Thyroid gland (tissue), 4 donors: ENCODE results near the gene KRT24.

Source experiments
- CTCF ChIP-seq, 6 experiments: fragments of 200-600 bp in 3 of 6; fragments of 450-650 bp in 3 of 6; sonication (generic) in 3 of 6; IDR thresholded peaks; one replicate each; pipeline ENCODE4 v1.5.1; 2016 to 2019; ENCODE audit warnings: antibody characterized with exemption in 6 of 6, mild to moderate bottlenecking in 2 of 6, inconsistent platforms in 1 of 6, moderate library complexity in 1 of 6
- POLR2A ChIP-seq, 2 donors: fragments of 450-650 bp; IDR thresholded peaks; one replicate each; pipeline ENCODE4 v1.6.1; 2017; ENCODE audit warnings: antibody characterized with exemption in 2 of 2, mild to moderate bottlenecking in 2 of 2, moderate library complexity in 1 of 2

GRCh38 chr17:40738553-40738952, 35.0 kb upstream of the KRT24 start:
- TF ChIP-seq POLR2A (IDR thresholded peaks at IDR 0.05) (no peak), CTCF (IDR thresholded peaks at IDR 0.05) (no peak)
